Fibroblast of lung (primary cell): ENCODE data around the gene MCF2L2. TPM values are rescaled to one million over a fixed set of nuclear protein-coding genes. Genes with fewer than 3 reads are reported as not detected.

Experiments used
- DNase-seq, 2 donors: peaks; one replicate each; pipeline versions ENCODE4 v3.0.0 to v3.0.0-alpha.2; 2010; ENCODE audit warnings: low read depth in 2 of 2
- H2AFZ ChIP-seq: 2 replicates; pipeline ENCODE4 v1.5.1; 2012; ENCODE audit warnings: low read length, control low read depth, inconsistent platforms
- H3K27ac ChIP-seq: 2 replicates; pipeline ENCODE4 v1.5.1; 2011; ENCODE audit warnings: low read length, control low read depth; ENCODE audit not compliant: insufficient read depth
- H3K27me3 ChIP-seq: 2 replicates; pipeline ENCODE4 v1.5.1; 2011; ENCODE audit warnings: mild to moderate bottlenecking, low read length; ENCODE audit not compliant: control insufficient read depth, insufficient read depth
- H3K36me3 ChIP-seq: 2 replicates; pipeline ENCODE4 v1.5.1; 2011; ENCODE audit warnings: low read length; ENCODE audit not compliant: control insufficient read depth, insufficient read depth
- H3K4me1 ChIP-seq: 2 replicates; pipeline ENCODE4 v1.5.1; 2011; ENCODE audit warnings: low read length; ENCODE audit not compliant: control insufficient read depth, insufficient read depth; ENCODE audit errors: extremely low read depth
- H3K4me2 ChIP-seq: 2 replicates; pipeline ENCODE4 v1.5.1; 2011; ENCODE audit warnings: low read length, control low read depth; ENCODE audit not compliant: insufficient read depth; ENCODE audit errors: extremely low read depth
- H3K4me3 ChIP-seq, 4 experiments: fragments of 200-600 bp in 1 of 4; sonication (generic) in 1 of 4; replicated peaks in 1 of 4; 2 replicates each; pipeline ENCODE4 v1.5.1; 2011 to 2016; ENCODE audit warnings: low read length in 4 of 4, low read depth in 3 of 4, mild to moderate bottlenecking in 3 of 4, control low read depth in 2 of 4, inconsistent platforms in 1 of 4, mixed read lengths in 1 of 4; ENCODE audit not compliant: insufficient read depth in 1 of 4; ENCODE audit errors: control extremely low read depth in 1 of 4
- H3K79me2 ChIP-seq: 2 replicates; pipeline ENCODE4 v1.5.1; 2012; ENCODE audit warnings: mild to moderate bottlenecking, low read length, inconsistent platforms; ENCODE audit not compliant: control insufficient read depth, insufficient read depth
- H3K9ac ChIP-seq: 2 replicates; pipeline ENCODE4 v1.5.1; 2011; ENCODE audit warnings: mild to moderate bottlenecking, low read length, control low read depth; ENCODE audit not compliant: insufficient read depth
- H3K9me3 ChIP-seq: 2 replicates; pipeline ENCODE4 v1.5.1; 2012; ENCODE audit warnings: low read depth, low read length; ENCODE audit not compliant: control insufficient read depth, insufficient read depth
- H4K20me1 ChIP-seq: 2 replicates; pipeline ENCODE4 v1.5.1; 2011; ENCODE audit warnings: low read length; ENCODE audit not compliant: control insufficient read depth, insufficient read depth; ENCODE audit errors: extremely low read depth
- CTCF ChIP-seq, 2 donors: IDR thresholded peaks in 1 of 2; conservative IDR thresholded peaks in 1 of 2; 1 replicate in 1 of 2; 2 replicates in 1 of 2; pipeline ENCODE4 v1.5.1; 2011 to 2012; ENCODE audit warnings: low read length in 2 of 2, control low read depth in 1 of 2, inconsistent platforms in 1 of 2, low read depth in 1 of 2, mild to moderate bottlenecking in 1 of 2
- EZH2 ChIP-seq: IDR thresholded peaks from 2 replicates; pipeline ENCODE4 v1.5.1; 2012; ENCODE audit warnings: low read length, control low read depth, mild to moderate bottlenecking; ENCODE audit errors: missing control alignments
- polyA plus RNA-seq, 2 donors: library from polyadenylated mRNA; depleted of rRNA in 1 of 2; stranded (reverse) in 1 of 2; unstranded in 1 of 2; fragments of >200 nt; gene quantifications; 2 replicates each; pipeline ENCODE4 v1.2.1, GENCODE V29; 2011 to 2012; ENCODE audit warnings: missing spikeins in 1 of 2
- total RNA-seq: library from RNA; depleted of rRNA; stranded (reverse); fragments of >200 nt; gene quantifications from 2 replicates; pipeline ENCODE4 v1.2.1, GENCODE V29; 2014

The MCF2L2 gene
- total and polyA plus RNA-seq, 2 donors (not counting 1 experiment from before 2014, with no cell fraction given): under 0.01 to 0.08 TPM

- Histone ChIP-seq H4K20me1 (no peaks in the 10 kb centered on the region), H3K27me3 (no peaks in the 10 kb centered on the region), H2AFZ (no peak overlapping the region), H3K9me3 (no peaks in the 10 kb centered on the region), H3K27ac (no peak overlapping the region), H3K9ac (no peak overlapping the region), H3K4me3 (no peak overlapping the region), H3K36me3 (no peaks in the 10 kb centered on the region), H3K79me2 (no peaks in the 10 kb centered on the region), H3K4me2 (no peak overlapping the region), H3K4me1 (no peaks in the 10 kb centered on the region)
- no peak for DNase-seq
- TF ChIP-seq EZH2 (no peak), CTCF (conservative IDR thresholded peaks at IDR 0.05 in 1 of 2, IDR thresholded peaks at IDR 0.05 in 1 of 2; ENCODE audit: low read depth in 1 of 2, low read length in 2 of 2) (no peak)
Observed at GRCh38 chr3:183378545-183378944, 49.9 kb downstream of the MCF2L2 start.

- no peak for DNase-seq
- no peaks in the 10 kb centered on the region for H3K79me2 ChIP-seq
Observed at GRCh38 chr3:183378008-183378407, 50.4 kb downstream of the MCF2L2 start.

GRCh38 chr3:183377307-183377959 lies 51.0 kb downstream of the MCF2L2 start:
- H3K9ac ChIP-seq: no peak overlapping the region
- H3K4me3 ChIP-seq: no peak overlapping the region
- peak in 1 of 2 donors; percentile 10 for DNase-seq
- no peaks in the 10 kb centered on the region for H3K4me1 ChIP-seq
- H3K4me2 ChIP-seq: no peak overlapping the region
- no peak overlapping the region for H2AFZ ChIP-seq
- H4K20me1 ChIP-seq: no peaks in the 10 kb centered on the region
- TF ChIP-seq CTCF (conservative IDR thresholded peaks at IDR 0.05 in 1 of 2, IDR thresholded peaks at IDR 0.05 in 1 of 2; ENCODE audit: low read depth in 1 of 2, low read length in 2 of 2) (no peak), EZH2 (no peak)
- H3K9me3 ChIP-seq: no peaks in the 10 kb centered on the region
- H3K79me2 ChIP-seq: no peaks in the 10 kb centered on the region
- H3K27me3 ChIP-seq: no peaks in the 10 kb centered on the region
- H3K27ac ChIP-seq: no peak overlapping the region
- H3K36me3 ChIP-seq: no peaks in the 10 kb centered on the region

More at GRCh38 chr3:183378008-183378407, 50.4 kb downstream of the MCF2L2 start:
- H3K36me3 ChIP-seq: no peaks in the 10 kb centered on the region
- no peaks in the 10 kb centered on the region for H3K9me3 ChIP-seq
- no peak overlapping the region for H3K27ac ChIP-seq
- no peak for TF ChIP-seq EZH2
- TF ChIP-seq CTCF (conservative IDR thresholded peaks at IDR 0.05 in 1 of 2, IDR thresholded peaks at IDR 0.05 in 1 of 2; ENCODE audit: low read depth in 1 of 2, low read length in 2 of 2): no peak
- no peak overlapping the region for H3K9ac ChIP-seq
- no peaks in the 10 kb centered on the region for H3K4me1 ChIP-seq
- no peak overlapping the region for H3K4me3 ChIP-seq
- H3K4me2 ChIP-seq: no peak overlapping the region
- no peaks in the 10 kb centered on the region for H4K20me1 ChIP-seq
- no peaks in the 10 kb centered on the region for H3K27me3 ChIP-seq
- no peak overlapping the region for H2AFZ ChIP-seq
